GM19324 (cell line): ENCODE results near the gene STMN3.

Source experiments
- ATAC-seq: cut with Tn5 transposase; IDR thresholded peaks from one replicate; pipeline ENCODE4 v1.9.1; 2021; ENCODE audit warnings: mild to moderate bottlenecking, moderate library complexity; ENCODE audit not compliant: unreplicated experiment, low FRiP score

STMN3 gene

GRCh38 chr20:63692436-63693082 lies 39.3 kb upstream of the STMN3 start:
- ATAC-seq, result no peak

GRCh38 chr20:63691711-63692435 lies 38.6 kb upstream of the STMN3 start:
- ATAC-seq, result no peak

GRCh38 chr20:63690898-63691710 lies 37.9 kb upstream of the STMN3 start:
- no peak for ATAC-seq

GRCh38 chr20:63690003-63690897 lies 37.0 kb upstream of the STMN3 start:
- no peak for ATAC-seq

- ATAC-seq, result no peak
Observed at GRCh38 chr20:63689046-63690002, 36.1 kb upstream of the STMN3 start.

- ATAC-seq, result no peak
Observed at GRCh38 chr20:63688228-63689045, 35.2 kb upstream of the STMN3 start.

- ATAC-seq, result no peak
Observed at GRCh38 chr20:63687419-63688178, 34.4 kb upstream of the STMN3 start.

GRCh38 chr20:63686492-63687321 lies 33.5 kb upstream of the STMN3 start:
- ATAC-seq, result no peak

GRCh38 chr20:63686094-63686491 lies 32.9 kb upstream of the STMN3 start:
- no peak for ATAC-seq

- ATAC-seq, result no peak
Observed at GRCh38 chr20:63685269-63686026, 32.2 kb upstream of the STMN3 start.

GRCh38 chr20:63682384-63683139 lies 29.3 kb upstream of the STMN3 start:
- no peak for ATAC-seq

- no peak for ATAC-seq
Observed at GRCh38 chr20:63681609-63682142, 28.5 kb upstream of the STMN3 start.

- ATAC-seq, result no peak
Observed at GRCh38 chr20:63680857-63681608, 27.8 kb upstream of the STMN3 start.

GRCh38 chr20:63680427-63680826 lies 27.2 kb upstream of the STMN3 start:
- no peak for ATAC-seq
